Left lobe of liver (tissue), 2 donors: Measurements from ENCODE around the gene C1orf52. TPM values are rescaled to one million over a fixed set of nuclear protein-coding genes. Genes with fewer than 3 reads are reported as not detected.

Experiments
- ATAC-seq: fragments of 200-7000 bp; cut with Tn5 transposase; one replicate; pipeline ENCODE4 v1.9.1; 2020; ENCODE audit warnings: mild to moderate bottlenecking, moderate library complexity
- DNase-seq: peaks from one replicate; pipeline ENCODE4 v3.0.0-alpha.2; 2020; ENCODE audit warnings: low spot score
- total RNA-seq: library from RNA; stranded (reverse); gene quantifications from one replicate; pipeline ENCODE4 v1.2.1, GENCODE V29; 2021
- donor health status: DM: no; HTN: no; CAD: no; lungs with moderate emphysema.
- donor health status: DM: no; HTN: yes; CAD: no.

Gene C1orf52
- total RNA-seq, 1 donor from 2014 or later = 8.2 TPM

DNA sequence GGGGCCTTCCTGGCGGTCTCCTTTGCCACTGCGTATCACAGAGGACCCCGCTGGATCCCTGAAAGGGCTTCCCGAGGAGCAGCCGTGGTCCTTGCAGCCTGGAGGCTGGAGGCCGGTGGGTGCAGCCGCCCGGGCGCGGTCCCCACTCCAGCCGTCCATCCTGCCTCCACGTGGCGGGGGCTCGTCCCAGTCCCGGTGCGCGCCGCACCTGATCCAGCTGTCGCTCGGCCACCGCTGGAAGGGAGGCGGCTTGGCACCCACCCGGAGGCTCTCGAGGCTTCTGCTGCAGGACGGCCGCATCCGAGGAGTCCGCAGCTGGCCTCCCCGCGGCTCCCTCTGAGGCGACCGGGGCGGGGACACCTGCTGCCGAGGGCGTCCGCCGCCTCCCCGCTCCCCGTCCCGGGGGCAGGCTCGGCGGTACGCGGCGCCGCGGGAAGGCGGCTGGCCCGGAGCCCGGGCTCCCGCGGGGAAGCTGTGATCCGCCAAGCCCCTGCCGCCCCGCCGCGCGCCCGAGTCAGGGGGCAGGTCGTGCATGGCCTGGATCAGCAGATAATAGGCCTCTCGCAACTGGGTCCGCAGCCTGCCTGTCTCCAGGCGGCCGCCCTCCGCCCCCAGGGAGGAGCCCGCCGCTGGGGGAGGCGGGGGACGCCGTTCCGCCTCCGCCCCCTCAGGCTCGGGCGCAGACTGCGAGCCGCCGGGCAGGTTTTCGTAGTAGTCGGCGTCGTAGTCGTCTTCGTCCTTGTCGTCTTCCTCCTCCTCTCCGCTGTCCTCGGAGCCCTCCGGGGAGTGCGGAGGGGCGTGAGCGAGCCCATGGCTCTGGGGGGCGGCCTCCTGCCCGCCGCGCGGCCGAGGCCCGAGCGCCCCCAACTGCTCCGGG, 58.8 kb downstream of the C1orf52 start, which contains the start of gene SYDE2:
Gene SYDE2, minus strand, starts transcription at position 554 of the 877 bp plus-strand sequence. Its CDS starts 20 bp downstream, at position 534.
- ATAC-seq (peak; percentile 90), DNase-seq (peak; percentile 91)

Other genes starting within 250 kb of the C1orf52 start
- 0.05 TPM for gene MCOLN3, start 211.2 kb downstream of the C1orf52 start, total RNA-seq
- gene SYDE2, start 58.6 kb downstream of the C1orf52 start, total RNA-seq = 4.8 TPM
- 6.8 TPM for gene BCL10, start 17.0 kb upstream of the C1orf52 start, total RNA-seq
- gene DDAH1, start 205.5 kb upstream of the C1orf52 start, total RNA-seq = 70.6 TPM